Fibroblast of the aortic adventitia (primary cell): ENCODE measurements around the gene CCNY. TPM values are rescaled to one million over a fixed set of nuclear protein-coding genes. Genes with fewer than 3 reads are reported as not detected.

Experiments
- DNase-seq: peaks from one replicate; pipeline ENCODE4 v3.0.0-alpha.2; 2010; ENCODE audit warnings: low read depth
- H3K4me3 ChIP-seq: 2 replicates; pipeline ENCODE4 v1.5.1; 2011; ENCODE audit warnings: low read depth, mild to moderate bottlenecking, control low read depth, low read length, moderate library complexity
- total RNA-seq: library from RNA; depleted of rRNA; stranded (reverse); fragments of >200 nt; gene quantifications from 2 replicates; pipeline ENCODE4 v1.2.3, GENCODE V29; 2012; ENCODE audit warnings: low replicate concordance
- TF ChIP-seq, protein P1 (sequence below): IDR thresholded peaks from 2 replicates; pipeline ENCODE4 v1.5.1; 2011; ENCODE audit warnings: mild to moderate bottlenecking, low read length, control low read depth, inconsistent platforms; ENCODE audit not compliant: insufficient read depth

CCNY gene
- total RNA-seq, 1 donor: 55.4 TPM

DNA sequence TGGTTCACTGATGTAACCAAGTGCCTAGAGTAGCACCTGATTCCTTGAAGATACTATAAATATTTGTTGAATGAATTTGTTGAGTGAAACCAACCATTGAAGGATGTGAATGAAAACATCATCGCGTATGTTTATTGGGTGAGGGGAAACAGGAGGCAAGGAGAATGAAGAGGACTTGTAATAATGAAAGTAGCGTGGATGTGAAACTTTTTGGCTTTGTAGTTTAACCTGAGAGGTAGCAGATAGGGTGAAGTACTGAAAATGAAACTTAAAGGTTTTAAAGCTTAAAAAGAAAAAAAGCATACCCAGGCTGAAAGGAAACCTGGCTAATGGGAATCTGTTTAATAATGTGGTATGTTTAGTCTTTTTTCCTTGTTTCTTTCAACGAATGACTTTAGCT lies 5.2 kb downstream of the CCNY start:
- TF ChIP-seq, protein P1, sequence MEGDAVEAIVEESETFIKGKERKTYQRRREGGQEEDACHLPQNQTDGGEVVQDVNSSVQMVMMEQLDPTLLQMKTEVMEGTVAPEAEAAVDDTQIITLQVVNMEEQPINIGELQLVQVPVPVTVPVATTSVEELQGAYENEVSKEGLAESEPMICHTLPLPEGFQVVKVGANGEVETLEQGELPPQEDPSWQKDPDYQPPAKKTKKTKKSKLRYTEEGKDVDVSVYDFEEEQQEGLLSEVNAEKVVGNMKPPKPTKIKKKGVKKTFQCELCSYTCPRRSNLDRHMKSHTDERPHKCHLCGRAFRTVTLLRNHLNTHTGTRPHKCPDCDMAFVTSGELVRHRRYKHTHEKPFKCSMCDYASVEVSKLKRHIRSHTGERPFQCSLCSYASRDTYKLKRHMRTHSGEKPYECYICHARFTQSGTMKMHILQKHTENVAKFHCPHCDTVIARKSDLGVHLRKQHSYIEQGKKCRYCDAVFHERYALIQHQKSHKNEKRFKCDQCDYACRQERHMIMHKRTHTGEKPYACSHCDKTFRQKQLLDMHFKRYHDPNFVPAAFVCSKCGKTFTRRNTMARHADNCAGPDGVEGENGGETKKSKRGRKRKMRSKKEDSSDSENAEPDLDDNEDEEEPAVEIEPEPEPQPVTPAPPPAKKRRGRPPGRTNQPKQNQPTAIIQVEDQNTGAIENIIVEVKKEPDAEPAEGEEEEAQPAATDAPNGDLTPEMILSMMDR: no peak
- DNase-seq: no peak
- no peak overlapping the region for H3K4me3 ChIP-seq

DNA sequence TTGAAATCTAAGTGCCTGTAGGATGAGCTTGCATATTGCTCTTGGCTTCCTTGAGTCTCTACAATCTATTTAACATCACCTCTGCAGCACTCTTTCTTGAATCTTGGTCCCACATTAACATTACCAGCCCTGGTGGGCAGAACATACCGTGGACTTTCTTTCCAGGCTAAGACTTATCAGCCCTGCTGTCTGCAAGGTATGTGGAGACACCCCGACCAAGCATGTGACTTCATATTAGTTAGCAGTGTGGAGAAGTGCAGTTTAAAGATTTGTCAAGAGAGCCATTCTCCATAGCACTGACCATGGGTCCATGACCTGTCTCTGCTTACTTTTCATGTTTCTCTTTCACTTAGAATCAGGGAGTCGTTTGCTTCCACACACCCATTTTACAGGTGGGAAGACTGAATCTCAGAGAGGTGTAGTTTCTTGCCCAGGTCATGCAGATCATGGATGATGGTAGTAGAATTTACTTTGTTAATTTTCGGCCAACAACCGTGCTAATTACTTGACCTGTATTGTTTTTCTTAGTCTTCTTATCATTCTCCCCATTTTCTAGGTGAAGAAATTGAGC lies 6.0 kb downstream of the CCNY start:
- DNase-seq: no peak
- no peak overlapping the region for H3K4me3 ChIP-seq
- TF ChIP-seq, protein P1: no peak

DNA sequence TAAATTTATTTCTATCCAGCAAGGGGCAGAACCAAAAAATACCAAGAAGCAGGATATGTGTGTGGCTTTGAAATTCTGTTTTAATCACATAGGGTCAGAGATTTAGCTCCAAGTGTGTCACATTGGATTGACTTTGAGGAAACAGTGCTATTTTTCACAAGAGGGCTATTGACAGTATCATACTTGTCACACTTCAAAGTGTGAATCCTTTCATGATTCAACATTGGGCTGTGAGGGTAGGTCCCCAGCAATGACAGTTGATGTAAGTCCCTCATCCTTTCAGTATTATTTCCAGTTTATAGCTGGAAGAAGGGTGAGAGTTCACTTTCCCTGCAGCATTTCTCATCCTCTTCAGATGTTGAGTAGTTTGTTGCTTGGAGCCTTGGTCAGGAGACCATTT lies 7.4 kb downstream of the CCNY start:
- no peak overlapping the region for H3K4me3 ChIP-seq
- DNase-seq: no peak
- TF ChIP-seq, protein P1: no peak

DNA sequence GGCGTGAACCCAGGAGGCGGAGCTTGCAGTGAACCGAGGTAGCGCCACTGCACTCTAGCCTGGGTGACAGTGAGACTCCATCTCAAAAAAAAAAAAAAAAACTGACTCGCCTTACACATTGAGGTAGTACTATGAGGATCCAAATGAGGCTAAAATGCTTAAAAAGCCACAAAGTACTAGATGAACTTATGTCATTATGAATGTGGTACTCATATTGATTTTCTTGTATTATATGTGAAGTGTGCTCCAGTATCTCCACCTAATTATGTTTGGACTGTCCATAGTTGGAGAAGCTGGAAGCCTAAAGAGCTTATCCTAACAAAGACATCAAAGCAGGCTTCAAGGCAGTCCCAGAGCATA lies 9.1 kb downstream of the CCNY start:
- no peak for DNase-seq
- no peak overlapping the region for H3K4me3 ChIP-seq
- TF ChIP-seq, protein P1: no peak

DNA sequence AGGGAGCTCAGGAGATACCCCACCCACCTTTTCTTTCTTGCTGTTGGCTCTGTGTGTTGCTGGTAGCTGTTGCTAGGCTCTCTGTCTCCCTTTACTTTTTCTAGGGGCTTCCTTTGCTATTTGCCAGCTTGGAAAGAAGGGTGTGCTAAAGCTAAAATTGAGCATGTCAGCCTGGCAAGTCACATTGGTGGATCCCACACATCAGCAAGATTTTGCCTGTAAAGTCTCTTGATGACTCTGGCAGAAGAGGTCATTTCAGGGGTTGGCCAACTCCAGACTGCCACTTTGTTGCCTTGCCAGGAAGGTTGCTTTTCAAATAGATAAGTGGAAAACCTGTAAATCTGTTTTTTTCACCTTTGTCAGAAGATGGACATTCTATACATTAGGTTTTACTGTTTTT lies 9.9 kb downstream of the CCNY start:
- H3K4me3 ChIP-seq: no peak overlapping the region
- DNase-seq: no peak
- TF ChIP-seq, protein P1: no peak

DNA sequence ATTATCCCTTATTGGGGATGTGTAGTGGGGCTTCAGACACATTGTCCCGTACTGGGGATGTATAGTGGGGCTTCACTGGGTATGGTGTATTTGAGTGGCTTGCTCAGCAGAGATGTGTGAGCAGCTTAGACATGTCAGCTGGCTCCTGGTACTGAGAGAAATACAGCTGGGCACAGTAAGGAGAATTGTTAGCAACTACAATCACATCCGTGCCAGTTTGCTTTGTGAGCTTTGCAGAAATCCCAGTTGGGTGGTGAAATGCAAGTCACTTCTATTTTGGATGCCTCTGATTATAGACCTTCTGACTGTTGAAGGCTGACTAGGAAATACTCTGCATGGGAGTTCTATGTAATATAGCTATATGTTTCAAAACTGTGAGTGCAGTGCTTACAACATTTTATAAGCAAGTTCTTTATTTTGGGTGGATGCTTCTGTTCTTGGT lies 10.8 kb downstream of the CCNY start:
- DNase-seq: peak; percentile 37
- H3K4me3 ChIP-seq: no peak overlapping the region
- TF ChIP-seq, protein P1: no peak
